HG03280 (cell line): ENCODE results near the gene UBA7.
"Not testable (repeated sequence)": the region's sequence is repeated elsewhere in the genome, so short reads cannot be mapped to it uniquely, and the experiment has no call there.

Source experiments
- ATAC-seq: cut with Tn5 transposase; IDR thresholded peaks from one replicate; pipeline ENCODE4 v1.9.1; 2021; ENCODE audit warnings: mild to moderate bottlenecking, moderate library complexity; ENCODE audit not compliant: unreplicated experiment

UBA7 gene

GRCh38 chr3:49786357-49787181 lies 27.2 kb downstream of the UBA7 start, which contains the start of gene IP6K1:
Gene IP6K1 (minus strand): TSS chr3:49786542. CDS start chr3:49748040, 38,502 bp downstream.
- ATAC-seq = peak; percentile 98

- ATAC-seq = peak; percentile 54
Observed at GRCh38 chr3:49785565-49786356, 28.0 kb downstream of the UBA7 start.

DNA sequence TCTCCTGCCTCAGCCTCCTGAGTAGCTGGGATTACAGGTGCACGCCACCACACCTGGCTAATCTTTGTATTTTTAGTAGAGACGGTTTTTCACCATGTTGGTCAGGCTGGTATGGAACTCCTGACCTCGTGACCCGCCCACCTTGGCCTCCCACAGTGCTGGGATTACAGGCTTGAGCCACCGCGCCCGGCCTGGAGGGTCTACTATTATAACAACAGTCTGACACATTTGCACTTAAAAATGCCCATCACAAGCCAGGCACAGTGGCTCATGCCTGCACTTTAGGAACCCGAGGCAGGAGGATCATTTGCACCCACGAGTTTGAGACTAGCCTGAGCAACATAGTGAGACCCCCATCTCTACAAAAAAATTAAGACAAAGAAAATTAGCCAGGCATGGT lies 31.5 kb downstream of the UBA7 start:
- not testable (repeated sequence) for ATAC-seq

GRCh38 chr3:49781415-49782199 lies 32.1 kb downstream of the UBA7 start:
- ATAC-seq = no peak

DNA sequence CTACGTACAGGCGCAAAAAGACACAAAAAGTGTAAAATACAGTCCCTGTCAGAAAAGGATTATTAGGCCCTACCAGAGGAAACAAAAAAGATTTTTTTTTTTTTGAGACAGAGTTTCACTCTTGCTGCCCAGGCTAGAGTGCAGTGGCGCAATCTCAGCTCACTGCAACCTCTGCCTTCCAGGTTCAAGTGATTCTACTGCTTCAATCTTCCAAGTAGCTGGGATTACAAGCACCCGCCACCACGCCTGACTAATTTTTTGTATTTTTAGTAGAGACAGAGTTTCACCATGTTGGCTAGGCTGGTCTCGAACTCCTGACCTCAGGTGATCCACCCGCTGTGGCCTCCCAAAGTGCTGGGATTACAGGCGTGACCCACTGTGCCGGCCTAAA lies 32.8 kb downstream of the UBA7 start:
- ATAC-seq = not testable (repeated sequence)

- ATAC-seq = no peak
Observed at GRCh38 chr3:49780080-49780974, 33.4 kb downstream of the UBA7 start.

DNA sequence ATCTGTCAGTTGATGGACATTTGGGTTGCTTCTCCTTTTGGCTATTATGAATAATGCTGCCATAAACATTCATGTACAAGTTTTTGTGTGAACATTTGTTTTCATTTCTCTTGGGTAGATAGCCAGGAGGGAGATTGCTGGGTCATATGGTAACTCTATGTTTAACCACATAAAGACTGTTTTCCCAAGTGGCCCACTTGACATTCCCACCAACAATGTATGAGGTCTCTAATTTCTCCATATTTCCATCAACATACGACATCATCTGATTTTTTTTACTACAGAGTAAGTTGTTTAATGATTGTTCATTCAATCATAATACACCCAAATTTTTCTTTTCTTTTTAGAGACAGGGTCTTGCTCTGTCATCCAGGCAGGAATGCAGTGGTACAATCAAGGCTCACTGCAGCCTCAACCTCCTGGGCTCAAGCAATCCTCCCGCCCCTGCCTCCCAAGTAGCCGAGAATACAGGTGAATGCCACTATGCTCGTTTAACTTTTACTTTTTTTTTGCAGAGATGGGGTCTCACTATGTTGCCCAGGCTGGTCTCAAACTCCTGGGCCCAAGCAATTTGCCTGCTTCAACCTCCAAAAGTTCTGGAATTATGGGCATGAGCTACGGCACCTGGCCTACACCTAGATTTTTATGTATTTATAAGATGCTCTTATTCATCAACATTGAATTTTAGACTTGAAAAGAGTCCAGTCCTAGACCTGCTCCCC lies 34.2 kb downstream of the UBA7 start:
- no peak for ATAC-seq

DNA sequence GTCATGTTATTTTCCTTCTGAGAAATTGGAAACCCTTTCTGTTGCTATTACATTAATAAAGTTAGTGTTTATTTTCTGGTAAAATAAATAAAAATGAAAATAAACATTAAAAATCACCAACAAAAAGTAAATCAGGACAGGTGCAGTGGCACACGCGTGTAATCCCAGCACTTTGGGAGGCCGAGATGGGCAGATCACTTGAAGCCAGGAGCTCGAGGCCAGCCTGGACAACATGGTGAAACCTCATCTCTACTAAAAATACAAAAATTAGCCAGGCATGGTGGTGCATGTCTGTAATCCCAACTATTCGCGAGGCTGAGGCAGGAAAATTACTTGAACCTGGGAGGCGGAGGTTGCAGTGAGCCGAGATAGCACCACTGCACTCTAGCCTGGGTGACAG lies 37.7 kb downstream of the UBA7 start:
- not testable (repeated sequence) for ATAC-seq

GRCh38 chr3:49775538-49775937 lies 38.2 kb downstream of the UBA7 start:
- no peak for ATAC-seq

- ATAC-seq = no peak
Observed at GRCh38 chr3:49772703-49773102, 41.0 kb downstream of the UBA7 start.

- ATAC-seq = no peak
Observed at GRCh38 chr3:49771340-49771938, 42.3 kb downstream of the UBA7 start.

DNA sequence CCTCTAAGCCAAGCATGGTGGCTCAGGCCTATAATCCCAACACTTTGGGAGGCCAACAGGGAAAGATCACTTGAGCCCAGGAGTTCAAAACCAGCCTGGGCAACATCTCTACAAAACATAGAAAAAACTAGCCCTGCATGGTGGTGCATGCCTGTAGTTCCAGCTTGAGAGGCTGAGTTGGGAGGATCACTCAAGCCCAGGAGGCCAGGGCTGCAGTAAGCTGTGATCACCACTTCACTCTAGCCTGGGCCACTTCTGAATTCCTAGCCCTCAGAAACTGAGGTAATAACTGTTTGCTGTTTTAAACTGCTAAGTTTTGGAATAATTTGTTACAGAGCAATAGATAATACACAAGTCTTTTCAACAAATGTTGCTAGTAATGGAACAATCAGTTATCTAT lies 43.8 kb downstream of the UBA7 start:
- ATAC-seq = no peak

- ATAC-seq = no peak
Observed at GRCh38 chr3:49769286-49769915, 44.4 kb downstream of the UBA7 start.

- ATAC-seq = no peak
Observed at GRCh38 chr3:49763981-49764380, 49.8 kb downstream of the UBA7 start.

DNA sequence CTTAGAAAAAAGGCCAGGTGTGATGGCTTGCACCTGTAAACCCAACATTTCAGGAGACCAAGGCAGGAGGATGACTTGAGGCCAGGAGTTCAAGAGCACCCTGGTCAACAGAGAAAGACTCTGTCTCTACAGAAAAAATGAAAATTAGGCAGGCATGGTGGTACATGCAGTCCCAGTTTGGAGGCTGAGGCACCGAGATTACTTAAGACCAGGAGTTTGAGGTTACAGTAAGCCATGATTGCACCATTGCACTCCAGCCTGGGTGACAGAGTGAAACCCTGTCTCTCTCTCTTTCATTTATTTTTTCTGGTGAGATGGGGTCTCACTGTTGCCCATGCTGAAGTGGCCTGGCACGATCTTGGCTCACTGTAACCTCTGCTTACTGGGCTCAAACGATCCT lies 52.1 kb downstream of the UBA7 start:
- ATAC-seq = no peak

- ATAC-seq = no peak
Observed at GRCh38 chr3:49759226-49759625, 54.5 kb downstream of the UBA7 start.

DNA sequence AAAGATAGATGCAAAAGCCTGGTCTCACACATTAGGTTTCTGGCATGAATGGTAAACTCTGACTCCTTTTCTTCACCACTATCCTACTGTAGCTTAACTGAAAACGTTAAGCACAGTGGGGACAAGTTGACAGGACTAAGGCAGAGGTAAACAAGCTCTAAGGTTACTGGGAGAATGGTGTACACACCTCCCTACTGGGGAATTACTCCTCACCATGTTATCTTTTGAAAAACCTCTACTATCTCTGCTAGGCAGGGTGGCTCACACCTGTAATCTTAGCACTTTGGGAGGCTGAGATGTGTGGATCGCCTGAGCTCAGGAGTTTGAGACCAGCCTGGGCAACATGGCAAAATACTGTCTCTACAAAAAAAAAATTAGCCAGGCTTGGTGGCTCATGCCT lies 56.6 kb downstream of the UBA7 start:
- no peak for ATAC-seq

- no peak for ATAC-seq
Observed at GRCh38 chr3:49756036-49756435, 57.7 kb downstream of the UBA7 start.
